Thoracic aorta (tissue), 2 donors: ENCODE data around the gene VAMP2. TPM values are rescaled to one million over a fixed set of nuclear protein-coding genes. Genes with fewer than 3 reads are reported as not detected.

ENCODE experiments used
- ATAC-seq: fragments of 150-250 bp; one replicate; pipeline ENCODE4 v1.8.0; 2017; ENCODE audit warnings: low read depth; ENCODE audit not compliant: insufficient number of reproducible peaks, low FRiP score
- DNase-seq: peaks from one replicate; pipeline ENCODE4 v3.0.0-alpha.2; 2020; ENCODE audit warnings: low spot score
- H3K27ac ChIP-seq, 2 donors: fragments of 200-600 bp; sonication (generic); 1 replicate in 1 of 2; 2 replicates in 1 of 2; pipeline ENCODE4 v1.5.1; 2016; ENCODE audit warnings: mild to moderate bottlenecking in 2 of 2, moderate library complexity in 2 of 2
- H3K27me3 ChIP-seq: fragments of 200-600 bp; sonication (generic); replicated peaks from 2 replicates; pipeline ENCODE4 v1.6.0; 2016; ENCODE audit warnings: mild to moderate bottlenecking; ENCODE audit not compliant: insufficient read depth
- H3K36me3 ChIP-seq: fragments of 200-600 bp; sonication (generic); one replicate; pipeline ENCODE4 v1.5.1; 2016
- H3K4me1 ChIP-seq, 2 donors: fragments of 200-600 bp; sonication (generic); 1 replicate in 1 of 2; 2 replicates in 1 of 2; pipeline versions ENCODE4 v1.5.1 to v1.6.0; 2016; ENCODE audit warnings: low read depth in 2 of 2, mild to moderate bottlenecking in 1 of 2; ENCODE audit not compliant: control insufficient read depth in 1 of 2
- H3K4me3 ChIP-seq: fragments of 200-600 bp; sonication (generic); 2 replicates; pipeline ENCODE4 v1.5.1; 2016; ENCODE audit warnings: mild to moderate bottlenecking
- H3K9me3 ChIP-seq: fragments of 200-600 bp; sonication (generic); 2 replicates; pipeline ENCODE4 v1.5.1; 2016
- total RNA-seq, 2 donors: library from RNA; depleted of rRNA; stranded (reverse); fragments of >200 nt; gene quantifications; one replicate each; pipeline versions ENCODE4 v1.1.0 to v1.2.3, GENCODE V29; 2016
- TF ChIP-seq, protein P1 (sequence below): fragments of 200-600 bp; sonication (generic); IDR thresholded peaks from one replicate; pipeline ENCODE4 v1.5.1; 2019; ENCODE audit warnings: antibody characterized with exemption

VAMP2 gene
- total RNA-seq, 2 donors from 2014 or later: 36.0 to 50.3 TPM

DNA sequence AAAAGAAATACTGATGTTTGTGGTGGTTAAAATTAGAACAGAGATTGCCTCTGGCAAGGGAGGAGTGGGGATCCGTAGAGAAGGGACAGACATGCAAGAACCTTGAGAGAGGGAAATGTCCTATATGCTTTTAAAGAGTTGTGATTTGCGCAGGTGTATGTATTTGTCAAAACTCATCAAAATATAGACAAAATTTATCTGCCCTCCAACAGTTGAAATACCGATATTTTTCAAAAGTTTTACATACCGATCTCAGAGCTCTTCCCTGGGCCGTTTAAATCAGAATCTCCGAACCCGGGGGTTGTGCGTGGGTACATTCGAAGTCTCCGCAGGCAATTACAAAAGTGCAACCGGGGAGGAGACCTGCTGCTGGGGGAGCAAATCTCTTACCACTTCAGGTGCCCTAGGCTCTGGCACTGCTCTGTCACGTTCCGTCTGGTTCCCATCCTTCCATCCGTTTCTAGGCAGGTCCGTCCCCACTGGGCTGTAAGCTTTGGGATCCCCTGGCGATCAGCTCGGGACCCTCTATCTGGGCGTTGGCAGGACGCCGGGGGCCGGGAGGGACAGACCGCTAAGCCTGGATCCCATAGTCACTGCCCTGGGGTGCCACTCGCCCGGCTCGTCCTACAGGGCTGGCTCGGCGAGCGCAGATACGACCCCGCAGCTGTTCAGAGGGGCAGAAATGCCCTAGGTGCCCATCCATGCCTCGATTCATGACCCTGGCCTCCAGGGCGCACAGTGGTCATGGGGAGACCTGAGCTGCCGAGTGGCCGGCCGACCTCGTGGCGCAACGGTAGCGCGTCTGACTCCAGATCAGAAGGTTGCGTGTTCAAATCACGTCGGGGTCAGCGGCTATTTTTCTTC is 23.1 kb upstream of the VAMP2 start:
- ATAC-seq (no peak), DNase-seq (no peak)
- TF ChIP-seq, protein P1, sequence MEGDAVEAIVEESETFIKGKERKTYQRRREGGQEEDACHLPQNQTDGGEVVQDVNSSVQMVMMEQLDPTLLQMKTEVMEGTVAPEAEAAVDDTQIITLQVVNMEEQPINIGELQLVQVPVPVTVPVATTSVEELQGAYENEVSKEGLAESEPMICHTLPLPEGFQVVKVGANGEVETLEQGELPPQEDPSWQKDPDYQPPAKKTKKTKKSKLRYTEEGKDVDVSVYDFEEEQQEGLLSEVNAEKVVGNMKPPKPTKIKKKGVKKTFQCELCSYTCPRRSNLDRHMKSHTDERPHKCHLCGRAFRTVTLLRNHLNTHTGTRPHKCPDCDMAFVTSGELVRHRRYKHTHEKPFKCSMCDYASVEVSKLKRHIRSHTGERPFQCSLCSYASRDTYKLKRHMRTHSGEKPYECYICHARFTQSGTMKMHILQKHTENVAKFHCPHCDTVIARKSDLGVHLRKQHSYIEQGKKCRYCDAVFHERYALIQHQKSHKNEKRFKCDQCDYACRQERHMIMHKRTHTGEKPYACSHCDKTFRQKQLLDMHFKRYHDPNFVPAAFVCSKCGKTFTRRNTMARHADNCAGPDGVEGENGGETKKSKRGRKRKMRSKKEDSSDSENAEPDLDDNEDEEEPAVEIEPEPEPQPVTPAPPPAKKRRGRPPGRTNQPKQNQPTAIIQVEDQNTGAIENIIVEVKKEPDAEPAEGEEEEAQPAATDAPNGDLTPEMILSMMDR: no peak

DNA sequence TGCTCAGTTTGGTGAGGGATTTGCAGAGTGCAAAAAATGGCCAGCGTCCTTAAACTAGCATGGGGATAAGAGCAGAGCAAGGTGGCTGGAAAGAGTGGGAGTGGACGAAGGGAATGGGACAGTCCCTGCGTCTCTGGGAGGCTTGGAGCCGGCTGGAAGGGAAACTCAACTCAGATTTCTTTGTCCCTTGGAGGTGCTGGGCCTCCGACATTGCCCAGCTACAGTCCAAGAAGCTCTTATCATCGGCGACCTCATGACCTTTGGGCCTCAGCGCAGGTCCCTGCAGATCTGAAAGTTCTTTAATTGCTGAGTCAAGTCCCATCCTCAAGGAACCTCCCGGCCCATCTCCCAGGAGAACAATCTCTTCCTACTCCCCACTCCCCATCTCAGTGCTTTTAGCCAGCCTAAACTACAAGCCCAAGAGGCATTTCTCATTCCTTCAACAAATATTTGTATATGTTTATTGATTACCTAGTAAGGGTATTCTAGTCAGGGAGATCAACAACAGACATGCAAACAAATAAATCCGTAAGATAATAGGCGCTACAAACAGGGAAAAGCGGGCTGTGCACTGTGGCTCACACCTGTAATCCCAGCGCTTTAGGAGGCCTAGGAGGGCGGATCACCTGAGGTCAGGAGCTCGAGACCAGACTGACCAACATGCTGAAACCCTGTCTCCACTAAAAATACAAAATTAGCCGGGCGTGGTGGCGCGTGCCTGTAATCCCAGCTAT is 14.4 kb upstream of the VAMP2 start:
- H3K36me3 ChIP-seq: no peaks in the 10 kb centered on the region
- H3K27me3 ChIP-seq: no peaks in the 10 kb centered on the region
- H3K4me3 ChIP-seq: peak overlapping the region; percentile 80
- H3K4me1 ChIP-seq: peaks cover 19 to 27% of the 10 kb centered on the region in 2 donors
- TF ChIP-seq, protein P1: no peak
- H3K27ac ChIP-seq: peak overlapping the region; percentile 57 to 77
- no peak for DNase-seq
- no peaks in the 10 kb centered on the region for H3K9me3 ChIP-seq
- ATAC-seq: no peak

More for the DNA sequence above, 23.1 kb upstream of the VAMP2 start:
- Histone ChIP-seq H3K4me3 (peak overlapping the region; percentile 73), H3K27ac (peak overlapping the region; percentile 88 to 91), H3K9me3 (no peaks in the 10 kb centered on the region), H3K36me3 (no peaks in the 10 kb centered on the region), H3K27me3 (no peaks in the 10 kb centered on the region), H3K4me1 (peaks cover 9 to 21% of the 10 kb centered on the region in 2 donors)

DNA sequence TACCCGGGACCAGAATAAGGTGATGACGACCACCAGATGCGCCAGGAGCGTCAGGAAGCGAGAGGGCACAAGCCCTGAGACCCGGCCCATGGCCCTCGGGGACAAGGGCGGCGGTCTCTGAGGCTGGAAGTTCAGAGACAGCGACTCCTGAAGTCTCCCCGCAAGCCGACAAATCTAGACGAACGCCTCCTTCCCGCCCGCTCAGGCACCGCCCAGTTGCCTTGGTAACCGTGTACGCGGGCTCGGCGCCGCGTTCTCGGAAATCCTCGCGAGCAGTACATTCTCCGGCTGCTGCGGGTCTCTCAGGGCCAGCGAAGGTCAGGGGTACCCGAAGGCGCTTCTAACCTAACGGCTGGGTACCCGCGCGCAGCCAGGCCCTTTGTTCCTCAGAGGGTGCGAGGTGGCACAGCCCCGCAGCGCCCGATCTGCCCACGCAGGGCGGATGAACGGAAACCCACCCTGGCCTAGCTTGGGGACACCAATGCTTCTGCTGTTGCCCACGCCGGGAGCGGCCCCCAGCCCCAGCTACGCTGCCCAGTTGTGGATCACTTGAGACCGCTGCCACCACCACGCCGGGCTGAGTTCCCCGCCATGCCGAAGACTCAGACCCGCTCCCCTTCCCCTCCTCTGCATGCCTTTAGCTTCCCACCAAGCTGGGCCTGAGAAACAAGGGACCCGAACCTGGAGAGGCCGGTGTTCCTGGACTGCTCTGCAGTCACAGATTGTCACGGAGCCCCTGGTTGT is 13.6 kb upstream of the VAMP2 start, which contains the start of gene TMEM107:
TMEM107 (minus strand) TSS at position 184 of the 744 bp plus-strand sequence; CDS start at position 90, 94 bp downstream.
- no peaks in the 10 kb centered on the region for H3K36me3 ChIP-seq
- ATAC-seq (no peak), DNase-seq (no peak)
- no peaks in the 10 kb centered on the region for H3K9me3 ChIP-seq
- peaks cover 19 to 27% of the 10 kb centered on the region in 2 donors for H3K4me1 ChIP-seq
- no peaks in the 10 kb centered on the region for H3K27me3 ChIP-seq
- H3K27ac ChIP-seq: peak within 1 kb of the TSS; percentile 57 to 77
- H3K4me3 ChIP-seq: peak within 1 kb of the TSS; percentile 80
- TF ChIP-seq, protein P1: no peak

DNA sequence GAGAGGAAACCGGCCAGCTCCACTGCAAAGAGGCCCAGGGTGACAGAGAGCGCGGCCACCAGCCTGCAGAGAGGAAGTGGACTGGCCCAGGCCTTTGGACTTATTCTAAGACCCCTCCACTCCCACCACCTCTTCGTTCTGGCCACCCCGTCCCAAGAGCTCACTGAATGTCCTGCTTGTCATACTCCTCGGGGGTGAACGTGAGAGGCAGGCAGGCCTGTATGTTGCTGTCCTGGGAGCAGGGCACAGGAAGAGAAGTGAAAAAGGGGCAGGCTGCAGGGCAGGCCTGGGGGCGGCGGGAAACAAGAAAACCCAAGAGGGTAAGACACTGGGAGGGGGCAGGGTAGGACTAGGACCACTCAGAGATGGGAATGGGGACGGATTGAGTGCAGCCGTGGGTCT is 13.0 kb upstream of the VAMP2 start:
- H3K27ac ChIP-seq: peak overlapping the region; percentile 57 to 77
- DNase-seq: no peak

More for the DNA sequence above, 13.0 kb upstream of the VAMP2 start:
- no peaks in the 10 kb centered on the region for H3K9me3 ChIP-seq
- TF ChIP-seq, protein P1: no peak
- H3K4me1 ChIP-seq: peaks cover 19 to 27% of the 10 kb centered on the region in 2 donors
- H3K4me3 ChIP-seq: peak overlapping the region; percentile 80
- H3K27me3 ChIP-seq: no peaks in the 10 kb centered on the region
- ATAC-seq: no peak
- H3K36me3 ChIP-seq: no peaks in the 10 kb centered on the region
